Neutrophil (primary cell): ENCODE data around the gene C17orf78.

ENCODE experiments used
- H3K27ac ChIP-seq: fragments of 200-600 bp; sonication (generic); 2 replicates; pipeline ENCODE4 v1.5.1; 2016; ENCODE audit warnings: mild to moderate bottlenecking, moderate library complexity
- H3K27me3 ChIP-seq: fragments of 200-600 bp; sonication (generic); 2 replicates; pipeline ENCODE4 v1.6.0; 2016; ENCODE audit warnings: mild to moderate bottlenecking
- H3K36me3 ChIP-seq: fragments of 200-600 bp; sonication (generic); 2 replicates; pipeline ENCODE4 v1.5.1; 2017
- H3K4me1 ChIP-seq, 2 experiments: fragments of 200-600 bp in 1 of 2; sonication (generic) in 1 of 2; 1 replicate in 1 of 2; 2 replicates in 1 of 2; pipeline versions ENCODE4 v1.5.1 to v1.6.1; 2013 to 2016; ENCODE audit warnings: low read depth in 1 of 2, low read length in 1 of 2, mild to moderate bottlenecking in 1 of 2, moderate library complexity in 1 of 2; ENCODE audit not compliant: control insufficient read depth in 1 of 2, insufficient read depth in 1 of 2
- H3K4me3 ChIP-seq, 2 experiments: fragments of 200-600 bp in 1 of 2; sonication (generic) in 1 of 2; 1 replicate in 1 of 2; 2 replicates in 1 of 2; pipeline ENCODE4 v1.5.1; 2013 to 2016; ENCODE audit warnings: low read depth in 1 of 2, low read length in 1 of 2, mild to moderate bottlenecking in 1 of 2, moderate library complexity in 1 of 2
- H3K9me3 ChIP-seq: fragments of 200-600 bp; sonication (generic); 2 replicates; pipeline ENCODE4 v1.5.1; 2016
- TF ChIP-seq, protein P1 (sequence below): fragments of 200-600 bp; sonication (generic); IDR thresholded peaks from 2 replicates; pipeline ENCODE4 v1.5.1; 2016; ENCODE audit warnings: antibody characterized with exemption

C17orf78 gene

GRCh38 chr17:37375706-37376105 is at the start of gene C17orf78:
Gene C17orf78, plus strand, starts transcription at chr17:37375985. Its CDS starts 108 bp downstream, at chr17:37376093.
- Histone ChIP-seq H3K27ac (no peak within 1 kb of the TSS), H3K36me3 (no peaks in the 10 kb centered on the region), H3K4me3 (no peak within 1 kb of the TSS), H3K9me3 (no peaks in the 10 kb centered on the region), H3K4me1 (no peaks in the 10 kb centered on the region), H3K27me3 (no peaks in the 10 kb centered on the region)
- TF ChIP-seq, protein P1, sequence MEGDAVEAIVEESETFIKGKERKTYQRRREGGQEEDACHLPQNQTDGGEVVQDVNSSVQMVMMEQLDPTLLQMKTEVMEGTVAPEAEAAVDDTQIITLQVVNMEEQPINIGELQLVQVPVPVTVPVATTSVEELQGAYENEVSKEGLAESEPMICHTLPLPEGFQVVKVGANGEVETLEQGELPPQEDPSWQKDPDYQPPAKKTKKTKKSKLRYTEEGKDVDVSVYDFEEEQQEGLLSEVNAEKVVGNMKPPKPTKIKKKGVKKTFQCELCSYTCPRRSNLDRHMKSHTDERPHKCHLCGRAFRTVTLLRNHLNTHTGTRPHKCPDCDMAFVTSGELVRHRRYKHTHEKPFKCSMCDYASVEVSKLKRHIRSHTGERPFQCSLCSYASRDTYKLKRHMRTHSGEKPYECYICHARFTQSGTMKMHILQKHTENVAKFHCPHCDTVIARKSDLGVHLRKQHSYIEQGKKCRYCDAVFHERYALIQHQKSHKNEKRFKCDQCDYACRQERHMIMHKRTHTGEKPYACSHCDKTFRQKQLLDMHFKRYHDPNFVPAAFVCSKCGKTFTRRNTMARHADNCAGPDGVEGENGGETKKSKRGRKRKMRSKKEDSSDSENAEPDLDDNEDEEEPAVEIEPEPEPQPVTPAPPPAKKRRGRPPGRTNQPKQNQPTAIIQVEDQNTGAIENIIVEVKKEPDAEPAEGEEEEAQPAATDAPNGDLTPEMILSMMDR = no peak

- Histone ChIP-seq H3K27ac (no peak overlapping the region), H3K36me3 (no peaks in the 10 kb centered on the region), H3K27me3 (no peaks in the 10 kb centered on the region), H3K4me3 (no peak overlapping the region), H3K9me3 (no peaks in the 10 kb centered on the region), H3K4me1 (no peaks in the 10 kb centered on the region)
- TF ChIP-seq, protein P1 = no peak
Measured at GRCh38 chr17:37327341-37328090, 48.3 kb upstream of the C17orf78 start.

GRCh38 chr17:37338847-37339246 is 36.9 kb upstream of the C17orf78 start:
- H3K4me1 ChIP-seq = peaks cover 0 to 5% of the 10 kb centered on the region in 2 experiments
- no peaks in the 10 kb centered on the region for H3K36me3 ChIP-seq
- TF ChIP-seq, protein P1 = no peak
- H3K4me3 ChIP-seq = no peak overlapping the region
- no peaks in the 10 kb centered on the region for H3K9me3 ChIP-seq
- no peaks in the 10 kb centered on the region for H3K27me3 ChIP-seq
- H3K27ac ChIP-seq = no peak overlapping the region

DNA sequence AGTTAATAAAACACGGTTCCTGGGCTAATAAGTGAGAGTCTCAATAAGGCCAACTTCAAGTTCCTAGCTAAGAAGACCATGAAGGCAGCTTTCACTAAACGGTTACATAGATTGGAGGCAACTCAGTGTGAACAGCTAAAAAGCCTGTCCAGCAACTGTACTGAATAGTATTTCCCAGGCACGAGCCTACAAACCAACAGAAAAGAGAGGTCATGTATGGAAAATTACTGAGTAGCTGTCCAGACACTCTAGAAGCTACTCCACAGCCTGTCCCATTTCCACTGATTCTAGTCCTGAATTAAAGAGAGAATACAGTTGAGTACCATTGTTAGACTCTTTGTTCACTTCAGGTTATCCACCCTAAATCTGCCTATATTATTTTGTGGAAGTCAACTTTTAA is 36.5 kb upstream of the C17orf78 start:
- Histone ChIP-seq H3K27me3 (no peaks in the 10 kb centered on the region), H3K9me3 (no peaks in the 10 kb centered on the region), H3K36me3 (no peaks in the 10 kb centered on the region), H3K4me1 (peaks cover 0 to 5% of the 10 kb centered on the region in 2 experiments), H3K4me3 (no peak overlapping the region), H3K27ac (no peak overlapping the region)
- TF ChIP-seq, protein P1 = no peak

- Histone ChIP-seq H3K4me3 (no peak overlapping the region), H3K27ac (no peak overlapping the region), H3K36me3 (no peaks in the 10 kb centered on the region), H3K9me3 (no peaks in the 10 kb centered on the region), H3K4me1 (peaks cover 5 to 12% of the 10 kb centered on the region in 2 experiments), H3K27me3 (no peaks in the 10 kb centered on the region)
- TF ChIP-seq, protein P1 = no peak
Measured at GRCh38 chr17:37340804-37341203, 35.0 kb upstream of the C17orf78 start.
